Endothelial cell of umbilical vein (primary cell): ENCODE data around the gene SLC38A8. TPM values are rescaled to one million over a fixed set of nuclear protein-coding genes. Genes with fewer than 3 reads are reported as not detected.

Experiments
- BruUV-seq: library from RNA; stranded (reverse); fragments of 400-500 nt; replicated peaks from 2 replicates; lab custom pipeline; 2021; lab: Mats Ljungman, UMichigan
- CTCF ChIA-PET: fragments of 300-600, 350-600 bp; sonication (Branson Sonifier 250); formaldehyde crosslinking; loops from one replicate; lab custom pipeline; 2021; ENCODE audit warnings: antibody characterized with exemption, inconsistent platforms; lab: Charles Lee
- POLR2A ChIA-PET: fragments of 300-600, 350-600 bp; sonication (Branson Sonifier 250); formaldehyde crosslinking; loops from one replicate; lab custom pipeline; 2021; ENCODE audit warnings: antibody characterized with exemption, inconsistent platforms; lab: Charles Lee
- DNase-seq: peaks from one replicate; pipeline ENCODE4 v3.0.0-alpha.2; 2011; ENCODE audit warnings: low read depth, low spot score
- FAIRE-seq: peaks from 2 replicates; lab custom pipeline; 2011; peaks lifted over from hg19 to GRCh38; lab: Jason Lieb, UNC
- H2AFZ ChIP-seq: 2 replicates; pipeline ENCODE4 v1.6.0; 2012; ENCODE audit warnings: low read depth, low read length, control low read depth, inconsistent platforms
- H3K27ac ChIP-seq: 2 replicates; pipeline ENCODE4 v1.5.1; 2011; ENCODE audit warnings: low read depth, mild to moderate bottlenecking, control low read depth, low read length, moderate library complexity; ENCODE audit not compliant: insufficient read depth
- H3K27me3 ChIP-seq, 2 experiments: 2 replicates each; pipeline versions ENCODE4 v1.6.0 to v1.6.1; 2011; ENCODE audit warnings: low read length in 2 of 2, mixed read lengths in 1 of 2; ENCODE audit not compliant: control insufficient read depth in 2 of 2, insufficient read depth in 2 of 2
- H3K36me3 ChIP-seq, 2 experiments: 2 replicates in 1 of 2; 3 replicates in 1 of 2; pipeline ENCODE4 v1.5.1; 2011; ENCODE audit warnings: low read length in 2 of 2, mild to moderate bottlenecking in 1 of 2, moderate library complexity in 1 of 2; ENCODE audit not compliant: control insufficient read depth in 2 of 2, insufficient read depth in 2 of 2; ENCODE audit errors: extremely low read depth in 1 of 2
- H3K4me1 ChIP-seq: 3 replicates; pipeline ENCODE4 v1.5.1; 2011; ENCODE audit warnings: mild to moderate bottlenecking, low read length; ENCODE audit not compliant: control insufficient read depth, insufficient read depth; ENCODE audit errors: extremely low read depth
- H3K4me2 ChIP-seq: 2 replicates; pipeline ENCODE4 v1.6.1; 2011; ENCODE audit warnings: low read length, control low read depth, mixed read lengths; ENCODE audit not compliant: insufficient read depth
- H3K4me3 ChIP-seq, 3 experiments: fragments of 200-600 bp in 1 of 3; sonication (generic), shearing (Covaris generic) in 1 of 3; replicated peaks in 1 of 3; 2 replicates each; pipeline ENCODE4 v1.5.1; 2011 to 2016; ENCODE audit warnings: control low read depth in 3 of 3, low read length in 3 of 3, mild to moderate bottlenecking in 2 of 3, inconsistent platforms in 1 of 3, low read depth in 1 of 3, moderate library complexity in 1 of 3; ENCODE audit not compliant: insufficient read depth in 1 of 3
- H3K79me2 ChIP-seq: 2 replicates; pipeline ENCODE4 v1.6.0; 2012; ENCODE audit warnings: low read length, inconsistent platforms; ENCODE audit not compliant: control insufficient read depth, insufficient read depth
- H3K9ac ChIP-seq: replicated peaks from 2 replicates; pipeline ENCODE3; 2011; ENCODE audit warnings: low read length, control low read depth; ENCODE audit not compliant: insufficient read depth; ENCODE audit errors: extremely low read depth
- H3K9me1 ChIP-seq: replicated peaks from 3 replicates; pipeline ENCODE4 v1.6.0; 2011; ENCODE audit warnings: mild to moderate bottlenecking, low read length; ENCODE audit not compliant: control insufficient read depth, insufficient read depth; ENCODE audit errors: extremely low read depth
- H3K9me3 ChIP-seq: replicated peaks from 2 replicates; pipeline ENCODE4 v1.5.1; 2012; ENCODE audit warnings: low read length, inconsistent platforms; ENCODE audit not compliant: control insufficient read depth, insufficient read depth
- H4K20me1 ChIP-seq: replicated peaks from 2 replicates; pipeline ENCODE3; 2011; ENCODE audit warnings: mild to moderate bottlenecking, low read length; ENCODE audit not compliant: control insufficient read depth, insufficient read depth; ENCODE audit errors: extremely low read depth
- CTCF ChIP-seq, 2 donors: IDR thresholded peaks; 1 replicate in 1 of 2; 2 replicates in 1 of 2; pipeline ENCODE4 v1.5.1; 2011; ENCODE audit warnings: low read length in 2 of 2, mild to moderate bottlenecking in 2 of 2, moderate library complexity in 2 of 2, control low read depth in 1 of 2, inconsistent platforms in 1 of 2, low read depth in 1 of 2; ENCODE audit not compliant: insufficient read depth in 1 of 2; ENCODE audit errors: extremely low read depth in 1 of 2
- EZH2 ChIP-seq: IDR thresholded peaks from 2 replicates; pipeline ENCODE4 v1.6.1; 2012; ENCODE audit warnings: borderline replicate concordance, low read depth, mild to moderate bottlenecking, moderate library complexity, low read length, inconsistent platforms; ENCODE audit not compliant: severe bottlenecking
- FOS ChIP-seq: IDR thresholded peaks from 2 replicates; pipeline ENCODE4 v1.6.1; 2011; ENCODE audit warnings: mild to moderate bottlenecking, low read length, moderate library complexity, borderline replicate concordance; ENCODE audit not compliant: insufficient read depth
- GATA2 ChIP-seq: IDR thresholded peaks from 2 replicates; pipeline ENCODE4 v1.7.0; 2011; ENCODE audit warnings: low read depth, mild to moderate bottlenecking, moderate library complexity, mixed read lengths, low read length; ENCODE audit not compliant: insufficient read length, insufficient read depth
- JUN ChIP-seq: IDR thresholded peaks from 2 replicates; pipeline ENCODE4 v1.6.1; 2011; ENCODE audit warnings: borderline replicate concordance, low read depth; ENCODE audit not compliant: insufficient read length, insufficient read depth
- MAX ChIP-seq: IDR thresholded peaks from 2 replicates; pipeline ENCODE4 v1.6.1; 2011; ENCODE audit not compliant: insufficient read depth, insufficient read length
- MYC ChIP-seq: IDR thresholded peaks from one replicate; pipeline ENCODE4 v1.6.1; 2011; ENCODE audit warnings: mild to moderate bottlenecking, low read depth, low read length
- POLR2A ChIP-seq: IDR thresholded peaks from 2 replicates; pipeline ENCODE4 v1.6.1; 2012; ENCODE audit warnings: low read depth, mild to moderate bottlenecking, control low read depth, low read length
- POLR2AphosphoS5 ChIP-seq: IDR thresholded peaks from 2 replicates; pipeline ENCODE4 v1.6.1; 2012; ENCODE audit warnings: low read depth, mild to moderate bottlenecking, control low read depth, low read length, moderate library complexity; ENCODE audit not compliant: insufficient read depth
- dilution Hi-C: fragments of 300-500 bp; cut with MboI; formaldehyde crosslinking; loops from one replicate; pipeline ENCODE4 v1.15.0; 2019; ENCODE audit warnings: low sequenced_read_pairs; ENCODE audit not compliant: extremely low pct_ligation_motif_present
- intact Hi-C: fragments of 100-400 bp; cut with micrococcal nuclease; formaldehyde crosslinking; loops from one replicate; pipeline ENCODE4 v1.10.0; 2022
- polyA plus RNA-seq, 4 experiments: library from polyadenylated mRNA; depleted of rRNA in 3 of 4; stranded (reverse) in 3 of 4; unstranded in 1 of 4; fragments of >200 nt; gene quantifications; 2 replicates each; pipeline versions ENCODE4 v1.2.1 to v1.2.3, GENCODE V29; 2011 to 2012; ENCODE audit warnings: missing spikeins in 1 of 4
- total RNA-seq: library from RNA; stranded (reverse); gene quantifications from 2 replicates; pipeline ENCODE4 v1.2.3, GENCODE V29; 2021

Gene SLC38A8
- total and polyA plus RNA-seq, 2 donors (not counting 3 experiments of a cell fraction or from before 2014, with no cell fraction given): not detected

GRCh38 chr16:83970430-83970815 is 72.2 kb downstream of the SLC38A8 start:
- H3K9ac ChIP-seq: no peak overlapping the region
- no TSS peak for BruUV-seq
- no peak for FAIRE-seq
- intact Hi-C loops (no loop called here), dilution Hi-C loops (no loop called here)
- no peaks in the 10 kb centered on the region for H3K79me2 ChIP-seq
- H3K4me1 ChIP-seq: no peaks in the 10 kb centered on the region
- no peak overlapping the region for H2AFZ ChIP-seq
- ChIA-PET POLR2A (no interaction called here), CTCF (interaction anchor here (0.8 to 2.3 kb wide), 7 partner anchors 8 to 216 kb away, joined by 3 to 7 read pairs (median 3); partner anchors contain the start of gene TAF1C)
- H3K4me3 ChIP-seq: no peak overlapping the region
- no peak overlapping the region for H3K4me2 ChIP-seq
- H3K9me1 ChIP-seq: no peaks in the 10 kb centered on the region
- H4K20me1 ChIP-seq: no peaks in the 10 kb centered on the region
- peaks cover 5 to 8% of the 10 kb centered on the region in 2 experiments for H3K27me3 ChIP-seq
- H3K36me3 ChIP-seq: no peaks in the 10 kb centered on the region
- H3K9me3 ChIP-seq: no peaks in the 10 kb centered on the region
- DNase-seq: no peak
- H3K27ac ChIP-seq: no peak overlapping the region
- TF ChIP-seq MYC: no peak
- TF ChIP-seq EZH2: no peak
- TF ChIP-seq POLR2AphosphoS5: no peak
- TF ChIP-seq GATA2: no peak
- no peak for TF ChIP-seq MAX
- no peak for TF ChIP-seq FOS
- TF ChIP-seq CTCF (IDR thresholded peaks at IDR 0.05; ENCODE audit: extremely low read depth in 1 of 2, insufficient read depth in 1 of 2, low read depth in 1 of 2, low read length in 2 of 2): no peak
- no peak for TF ChIP-seq JUN
- no peak for TF ChIP-seq POLR2A
